NOMO-1 treated with DMSO at 0.1 percent for 48 hours (cell line): Measurements from ENCODE around the gene CYP2D6.

Experiments
- DNase-seq: peaks from one replicate; lab custom pipeline; 2025; ENCODE audit not compliant: unreplicated experiment; lab: John Stamatoyannopoulos, UW

CYP2D6 gene

DNA sequence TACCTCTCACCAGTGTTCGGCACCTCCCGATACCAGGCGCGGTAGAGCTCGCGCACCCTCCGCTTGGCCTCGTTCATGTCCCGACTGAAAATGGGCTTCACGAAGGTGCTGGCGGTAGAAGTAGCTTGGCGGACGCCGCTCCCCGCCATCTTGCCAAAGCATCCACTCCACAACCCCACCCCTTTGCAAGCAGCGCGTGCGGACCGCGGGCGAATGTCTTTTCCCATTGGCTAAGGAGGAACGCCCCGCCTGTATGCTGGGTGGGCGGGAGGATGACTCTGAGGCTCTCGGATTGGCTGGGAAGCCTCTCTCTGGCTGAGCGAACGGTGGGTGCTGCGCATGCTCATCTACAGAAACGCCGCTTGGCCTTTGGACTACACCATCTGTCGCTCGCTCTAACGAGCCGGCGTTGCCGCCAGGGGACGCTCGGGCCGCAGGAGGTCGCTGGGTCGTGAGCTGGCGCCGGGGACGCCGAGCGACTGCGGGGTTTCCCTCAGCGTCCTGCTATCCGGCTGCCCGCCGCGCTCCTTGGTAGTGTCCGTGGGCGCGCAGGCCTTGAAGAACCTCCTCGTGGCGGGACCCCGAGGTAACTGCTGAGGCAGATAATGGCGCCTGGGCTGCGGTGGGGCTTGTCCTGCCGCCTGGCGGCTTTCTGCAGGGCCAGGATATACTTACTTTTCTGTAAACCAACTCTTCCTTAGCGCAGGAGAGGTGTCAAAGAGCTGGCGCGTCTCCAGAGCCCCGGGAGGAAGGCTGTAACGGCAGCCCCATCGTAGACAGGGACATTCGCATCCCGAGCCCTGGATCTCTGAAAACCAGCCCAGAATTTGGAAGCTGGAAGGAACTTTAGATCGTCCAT lies 39.8 kb downstream of the CYP2D6 start, which contains the start of gene NDUFA6:
TSS of gene NDUFA6 (minus strand) at position 177 of the 859 bp plus-strand sequence. CDS start at position 149, 28 bp downstream.
- peak; percentile 99 for DNase-seq

DNA sequence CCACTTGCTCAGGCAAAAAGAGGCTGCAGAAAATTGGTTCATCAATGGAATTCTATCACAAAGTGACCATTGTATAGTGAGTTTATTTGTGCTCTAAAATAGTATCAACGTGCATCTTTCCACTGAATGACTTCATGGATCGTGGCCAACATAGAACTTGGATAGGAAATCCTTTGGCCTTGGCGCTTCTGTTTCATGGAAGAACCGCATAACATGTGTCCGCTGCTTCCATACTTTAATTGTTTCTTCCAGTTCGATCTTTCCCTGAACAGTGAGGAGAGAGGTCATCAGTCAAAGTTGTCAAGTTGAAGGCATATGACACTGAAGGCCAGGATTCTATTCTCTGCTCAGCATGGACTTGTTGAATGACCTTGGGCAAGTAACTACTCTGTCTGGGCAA lies 44.6 kb downstream of the CYP2D6 start:
- no peak for DNase-seq

- DNase-seq, result no peak
These were observed 45.7 kb downstream of the CYP2D6 start for GRCh38 chr22:42084874-42085273.

DNA sequence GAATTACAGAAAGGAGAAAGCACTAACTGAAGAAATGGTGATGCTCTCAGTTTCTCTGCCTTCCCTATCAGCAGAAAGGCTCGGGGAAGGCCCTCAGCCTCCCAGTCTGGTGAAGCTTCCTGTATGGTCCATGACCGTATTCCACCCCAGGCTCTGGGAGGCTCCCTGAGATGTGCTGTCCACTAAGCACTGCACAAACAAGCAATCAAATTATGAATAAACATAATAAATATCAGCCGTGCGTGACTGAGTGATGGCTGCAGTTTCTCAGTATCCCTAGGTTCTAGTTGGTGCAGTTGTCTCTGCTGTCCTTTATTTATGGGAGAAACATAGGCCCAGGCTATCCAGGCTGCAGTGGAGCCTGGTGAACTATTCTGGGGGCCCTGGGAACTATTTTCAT lies 47.5 kb downstream of the CYP2D6 start:
- DNase-seq, result no peak

- peak; percentile 22 for DNase-seq
These were observed 50.3 kb downstream of the CYP2D6 start for GRCh38 chr22:42080287-42080686.

DNA sequence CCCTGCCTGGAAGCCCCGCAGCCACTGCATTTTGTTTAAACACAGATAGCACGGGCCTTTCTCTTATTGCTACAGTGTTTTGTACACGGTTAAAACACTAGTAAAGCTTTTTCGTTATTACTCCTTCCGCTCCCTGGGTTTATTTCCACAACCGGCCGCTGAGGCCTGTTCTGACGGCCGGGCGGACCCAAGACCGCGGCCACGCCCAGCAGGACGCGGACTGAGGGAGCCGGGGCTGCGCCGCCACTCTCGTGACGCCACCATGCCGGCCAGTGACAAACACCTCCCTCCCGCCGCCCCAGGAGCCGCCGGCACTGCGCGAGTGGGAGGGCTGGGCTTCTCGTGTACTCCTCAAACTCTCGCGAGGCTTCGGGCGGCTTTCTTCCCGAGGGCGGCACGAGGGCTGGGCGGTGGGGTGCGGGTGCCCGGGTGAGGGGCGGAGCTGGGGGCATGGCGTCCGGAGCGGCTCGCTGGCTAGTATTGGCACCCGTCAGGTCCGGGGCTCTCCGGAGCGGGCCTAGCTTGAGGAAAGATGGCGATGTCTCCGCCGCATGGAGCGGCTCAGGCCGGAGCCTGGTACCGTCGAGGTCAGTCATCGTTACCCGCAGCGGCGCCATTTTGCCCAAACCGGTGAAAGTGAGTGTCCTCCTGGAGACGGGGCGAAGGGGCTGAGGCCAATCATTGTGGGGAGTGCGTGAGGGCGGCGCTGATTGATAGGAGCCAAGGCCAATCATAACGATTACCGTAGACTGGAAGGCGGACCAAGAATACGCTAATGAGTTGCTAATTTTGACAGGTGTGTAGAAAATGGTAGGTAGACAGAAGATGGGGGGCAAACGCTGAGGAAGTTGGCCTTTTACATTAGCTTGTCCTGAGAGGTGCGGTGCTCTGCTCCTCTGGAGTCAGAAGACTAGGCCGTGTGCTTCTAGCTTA lies 51.0 kb downstream of the CYP2D6 start, which contains the start of gene SMDT1:
TSS of gene SMDT1 (plus strand) at position 382 of the 933 bp plus-strand sequence. CDS start at position 451, 69 bp downstream.
- DNase-seq, result peak; percentile 96

DNA sequence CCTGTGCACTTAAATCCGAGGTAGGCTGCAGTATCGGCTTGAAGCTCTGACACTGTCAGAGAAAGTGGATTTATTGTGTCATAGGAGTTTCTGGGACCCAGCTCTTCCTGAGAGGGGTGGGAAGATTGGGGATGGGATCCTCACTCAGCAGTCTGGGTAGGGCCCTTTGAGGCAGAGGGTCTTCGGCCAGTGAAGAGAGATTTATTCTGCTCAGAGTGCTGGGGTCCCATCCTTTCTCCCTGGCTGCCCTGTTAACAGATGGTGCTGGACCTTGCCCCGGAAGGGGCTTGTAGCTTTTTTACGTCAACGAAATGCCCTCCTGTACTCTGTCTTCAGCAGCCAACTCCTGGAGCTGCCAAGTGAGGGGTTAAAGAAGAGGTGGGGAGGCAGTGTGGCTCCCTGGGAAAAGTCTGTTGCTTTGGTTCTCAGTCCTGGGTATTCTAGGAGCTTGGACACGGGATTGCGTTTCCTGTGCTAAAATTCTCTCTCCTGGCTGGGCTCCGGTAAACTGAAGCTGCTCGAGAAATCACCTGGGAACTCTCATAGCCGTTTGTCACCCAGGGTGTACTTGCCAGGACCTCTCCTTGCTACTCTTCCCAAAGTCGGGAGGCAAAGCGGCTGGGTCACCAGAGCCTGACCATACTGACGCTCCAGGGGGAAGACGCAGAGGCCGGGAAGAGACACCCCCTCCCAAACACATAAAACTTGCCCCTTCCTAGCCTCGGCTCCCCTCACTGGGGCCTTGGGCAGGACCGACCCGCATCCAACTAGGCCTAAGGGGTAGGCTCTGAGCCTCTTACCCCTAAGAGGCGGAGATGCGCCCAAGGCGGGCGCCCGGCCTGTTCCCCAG lies 51.9 kb downstream of the CYP2D6 start:
- no peak for DNase-seq

DNA sequence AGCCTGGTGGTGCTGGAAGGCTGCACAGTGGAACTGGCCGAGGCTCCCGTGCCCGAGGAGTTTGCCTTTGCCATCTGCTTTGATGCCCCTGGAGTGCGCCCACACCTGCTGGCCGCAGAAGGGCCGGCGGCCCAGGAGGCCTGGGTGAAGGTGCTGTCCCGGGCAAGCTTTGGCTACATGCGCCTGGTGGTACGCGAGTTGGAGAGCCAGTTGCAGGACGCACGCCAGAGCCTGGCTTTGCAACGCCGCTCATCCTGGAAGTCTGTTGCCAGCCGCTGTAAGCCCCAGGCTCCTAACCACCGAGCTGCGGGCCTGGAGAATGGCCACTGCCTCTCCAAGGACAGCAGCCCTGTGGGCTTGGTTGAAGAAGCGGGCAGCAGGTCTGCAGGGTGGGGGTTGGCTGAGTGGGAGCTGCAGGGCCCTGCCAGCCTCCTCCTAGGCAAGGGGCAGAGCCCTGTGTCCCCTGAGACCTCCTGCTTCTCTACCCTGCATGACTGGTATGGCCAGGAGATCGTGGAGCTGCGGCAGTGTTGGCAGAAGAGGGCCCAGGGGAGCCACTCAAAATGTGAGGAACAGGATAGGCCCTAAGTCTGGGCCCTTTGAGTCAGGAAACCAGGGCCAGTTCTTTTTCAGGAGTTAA lies 53.0 kb downstream of the CYP2D6 start:
- no peak for DNase-seq

DNA sequence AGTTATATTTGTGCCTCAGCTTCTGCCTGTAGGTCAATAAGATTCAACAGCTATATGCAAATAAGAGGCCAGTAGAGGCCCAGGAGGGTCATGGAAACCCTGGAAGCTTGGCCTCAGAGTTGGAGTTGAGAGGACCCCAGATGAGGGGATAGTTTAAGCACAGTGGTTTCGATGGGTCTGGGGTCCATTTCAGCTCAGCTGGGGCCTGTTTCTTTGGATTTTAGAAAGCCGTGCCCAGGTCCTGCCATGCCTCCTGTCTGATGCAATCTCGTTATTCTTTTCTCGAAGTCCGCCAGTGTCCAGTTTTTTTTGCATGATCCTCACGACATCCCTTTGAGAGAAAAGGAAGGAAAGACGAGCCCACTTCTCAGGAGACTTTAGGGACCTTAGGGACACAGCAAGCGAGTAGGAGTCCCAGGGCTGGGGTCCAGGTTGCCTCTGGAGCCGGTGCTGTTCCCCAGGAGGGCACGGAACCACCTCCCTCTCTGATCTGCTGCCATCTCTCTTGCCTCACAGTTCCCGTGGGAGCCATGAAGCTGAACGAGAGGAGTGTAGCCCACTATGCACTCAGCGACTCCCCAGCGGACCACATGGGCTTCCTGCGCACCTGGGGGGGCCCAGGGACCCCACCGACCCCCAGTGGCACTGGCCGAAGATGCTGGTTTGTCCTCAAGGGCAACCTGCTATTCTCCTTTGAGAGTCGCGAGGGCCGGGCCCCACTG lies 53.7 kb downstream of the CYP2D6 start:
- DNase-seq, result no peak
